ENCODE data around the gene TMEM190. TPM values are rescaled to one million over a fixed set of nuclear protein-coding genes. Genes with fewer than 3 reads are reported as not detected.

The TMEM190 gene
- total RNA-seq, 4 donors from 2014 or later, result 2.7 TPM; not detected in 3

GRCh38 chr19:55355213-55355821 is 21.3 kb upstream of the TMEM190 start:
- no peaks in the 10 kb centered on the region for H3K9me3 ChIP-seq
- WGBS, 2 donors, result 25 to 46% methylated on average over 8 to 13 of the region's 13 CpGs
- no peak overlapping the region for H3K4me3 ChIP-seq
- H3K27ac ChIP-seq, result no peak overlapping the region
- H3K4me1 ChIP-seq, result peaks cover 0 to 22% (median 8%) of the 10 kb centered on the region in 4 donors
- no peak for TF ChIP-seq EP300 (IDR thresholded peaks at IDR 0.05)
- TF ChIP-seq POLR2A (IDR thresholded peaks at IDR 0.05), result no peak
- TF ChIP-seq CTCF (IDR thresholded peaks at IDR 0.05), result no peak
- DNase-seq (ENCODE audit: low spot score in 2 of 2), result no peak
- H3K27me3 ChIP-seq, result peaks cover 5 to 73% of the 10 kb centered on the region in 2 donors
- H3K36me3 ChIP-seq, result peaks cover 0 to 4% (median 0%) of the 10 kb centered on the region in 3 donors

GRCh38 chr19:55358493-55358892 is 18.1 kb upstream of the TMEM190 start:
- no peak overlapping the region for H3K4me3 ChIP-seq
- H3K27ac ChIP-seq, result no peak overlapping the region
- peaks cover 3 to 47% of the 10 kb centered on the region in 2 donors for H3K27me3 ChIP-seq
- TF ChIP-seq EP300 (IDR thresholded peaks at IDR 0.05) (no peak), POLR2A (IDR thresholded peaks at IDR 0.05) (no peak), CTCF (IDR thresholded peaks at IDR 0.05) (no peak)
- 82 to 90% methylated on average over 19 of the region's 19 CpGs for WGBS, 2 donors
- peaks cover 0 to 15% (median 7%) of the 10 kb centered on the region in 4 donors for H3K4me1 ChIP-seq
- DNase-seq (ENCODE audit: low spot score in 2 of 2), result no peak
- no peaks in the 10 kb centered on the region for H3K36me3 ChIP-seq
- H3K9me3 ChIP-seq, result no peaks in the 10 kb centered on the region

GRCh38 chr19:55358943-55359908 is 17.4 kb upstream of the TMEM190 start:
- no peak for DNase-seq (ENCODE audit: low spot score in 2 of 2)
- Histone ChIP-seq H3K27me3 (peaks cover 3 to 40% of the 10 kb centered on the region in 2 donors), H3K4me3 (no peak overlapping the region), H3K9me3 (no peaks in the 10 kb centered on the region), H3K27ac (no peak overlapping the region), H3K36me3 (no peaks in the 10 kb centered on the region), H3K4me1 (peaks cover 0 to 8% (median 3%) of the 10 kb centered on the region in 4 donors)
- TF ChIP-seq POLR2A (IDR thresholded peaks at IDR 0.05) (no peak), CTCF (IDR thresholded peaks at IDR 0.05) (no peak), EP300 (IDR thresholded peaks at IDR 0.05) (no peak)
- WGBS, 2 donors, result 76 to 82% methylated on average over 32 of the region's 32 CpGs

- WGBS, 2 donors, result 88 to 95% methylated on average over 5 to 16 of the region's 16 CpGs
- no peak for DNase-seq (ENCODE audit: low spot score in 2 of 2)
- TF ChIP-seq CTCF (IDR thresholded peaks at IDR 0.05) (no peak), EP300 (IDR thresholded peaks at IDR 0.05) (no peak), POLR2A (IDR thresholded peaks at IDR 0.05) (no peak)
- Histone ChIP-seq H3K36me3 (no peaks in the 10 kb centered on the region), H3K4me3 (no peak overlapping the region), H3K9me3 (no peaks in the 10 kb centered on the region), H3K27ac (no peak overlapping the region), H3K4me1 (no peaks in the 10 kb centered on the region), H3K27me3 (peaks cover 0 to 24% of the 10 kb centered on the region in 2 donors)
Measured at GRCh38 chr19:55360902-55361301, 15.7 kb upstream of the TMEM190 start.

Measured in tibial nerve (tissue), 4 donors.